SK-N-SH (cell line): ENCODE measurements around the gene GALNS. TPM values are rescaled to one million over a fixed set of nuclear protein-coding genes. Genes with fewer than 3 reads are reported as not detected.

Source experiments
- CTCF ChIA-PET: fragments of 300-600, 350-600 bp; formaldehyde crosslinking; extraction: SDS; loops from one replicate; lab custom pipeline; 2021; lab: Yijun Ruan, JAX
- POLR2A ChIA-PET: fragments of 350-600 bp; sonication (Branson Sonifier 250); formaldehyde crosslinking; extraction: SDS; loops from one replicate; lab custom pipeline; 2020; ENCODE audit warnings: antibody characterized with exemption, inconsistent platforms; lab: Yijun Ruan, JAX
- DNase-seq: peaks from one replicate; pipeline ENCODE4 v3.0.0; 2012
- H2AFZ ChIP-seq: fragments of 200-600 bp; sonication (generic); 2 replicates; pipeline ENCODE4 v1.8.1; 2016; ENCODE audit warnings: antibody characterized with exemption, mild to moderate bottlenecking, low read depth
- H3F3A ChIP-seq: fragments of 200-600 bp; sonication (generic); replicated peaks from 2 replicates; pipeline ENCODE3; 2016; ENCODE audit warnings: antibody characterized with exemption, mild to moderate bottlenecking; ENCODE audit not compliant: insufficient read depth
- H3K27ac ChIP-seq, 2 experiments: fragments of 200-500 bp in 1 of 2; fragments of 200-600 bp in 1 of 2; sonication (Bioruptor generic) in 1 of 2; sonication (generic), shearing (Covaris generic) in 1 of 2; 2 replicates each; pipeline versions ENCODE4 v1.5.1 to v1.6.1; 2014 to 2016; ENCODE audit warnings: low read depth in 2 of 2, inconsistent platforms in 1 of 2, low read length in 1 of 2, mild to moderate bottlenecking in 1 of 2, mixed read lengths in 1 of 2
- H3K27me3 ChIP-seq: fragments of 200-600 bp; sonication (generic), shearing (Covaris generic); 2 replicates; pipeline ENCODE4 v1.6.1; 2016; ENCODE audit warnings: mixed run types; ENCODE audit not compliant: insufficient read depth
- H3K36me3 ChIP-seq, 2 experiments: fragments of 200-500 bp in 1 of 2; fragments of 200-600 bp in 1 of 2; sonication (Bioruptor generic) in 1 of 2; sonication (generic) in 1 of 2; replicated peaks in 1 of 2; 2 replicates each; pipeline versions ENCODE3 to v1.5.1; 2014 to 2016; ENCODE audit warnings: low read length in 1 of 2, mild to moderate bottlenecking in 1 of 2; ENCODE audit not compliant: insufficient read depth in 2 of 2, control insufficient read depth in 1 of 2
- H3K4me1 ChIP-seq, 2 experiments: fragments of 200-500 bp in 1 of 2; fragments of 200-600 bp in 1 of 2; sonication (Bioruptor generic) in 1 of 2; sonication (generic), shearing (Covaris generic) in 1 of 2; 2 replicates each; pipeline versions ENCODE4 v1.5.1 to v1.6.1; 2014 to 2016; ENCODE audit warnings: low read depth in 1 of 2, low read length in 1 of 2, mixed run types in 1 of 2; ENCODE audit not compliant: insufficient read depth in 2 of 2, control insufficient read depth in 1 of 2
- H3K4me2 ChIP-seq: fragments of 200-600 bp; sonication (generic), shearing (Covaris generic); 2 replicates; pipeline ENCODE4 v1.6.1; 2017; ENCODE audit warnings: mixed run types
- H3K4me3 ChIP-seq, 2 experiments: fragments of 200-500 bp in 1 of 2; fragments of 200-600 bp in 1 of 2; sonication (Bioruptor generic) in 1 of 2; sonication (generic), shearing (Covaris generic) in 1 of 2; 2 replicates each; pipeline versions ENCODE4 v1.5.1 to v1.8.1; 2014 to 2016; ENCODE audit warnings: low read depth in 2 of 2, inconsistent platforms in 1 of 2, low read length in 1 of 2, mild to moderate bottlenecking in 1 of 2, mixed read lengths in 1 of 2, moderate library complexity in 1 of 2
- H3K79me2 ChIP-seq: fragments of 200-600 bp; sonication (generic); 2 replicates; pipeline ENCODE4 v1.8.1; 2017; ENCODE audit warnings: mild to moderate bottlenecking; ENCODE audit not compliant: insufficient read depth
- H3K9ac ChIP-seq: fragments of 200-600 bp; sonication (generic); 2 replicates; pipeline ENCODE4 v1.6.1; 2017; ENCODE audit warnings: mixed run types
- H3K9me2 ChIP-seq: fragments of 200-600 bp; sonication (generic); 2 replicates; pipeline ENCODE4 v1.6.1; 2017; ENCODE audit warnings: mixed run types
- H3K9me3 ChIP-seq: fragments of 200-600 bp; sonication (generic); 2 replicates; pipeline ENCODE4 v1.6.1; 2017; ENCODE audit warnings: mixed run types, mild to moderate bottlenecking, moderate library complexity
- H4K20me1 ChIP-seq: fragments of 200-600 bp; sonication (generic); 2 replicates; pipeline ENCODE4 v1.6.1; 2017; ENCODE audit warnings: mild to moderate bottlenecking, mixed run types; ENCODE audit not compliant: insufficient read depth
- CHD2 ChIP-seq: fragments of 150-350 bp; IDR thresholded peaks from 2 replicates; pipeline ENCODE4 v1.6.1; 2018; ENCODE audit warnings: low read length; ENCODE audit not compliant: partially characterized antibody
- ELF1 ChIP-seq: IDR thresholded peaks from 2 replicates; pipeline ENCODE4 v1.4.0; 2012
- EP300 ChIP-seq, 2 experiments: IDR thresholded peaks; 2 replicates each; pipeline versions ENCODE4 v1.4.0 to v1.6.1; 2012; ENCODE audit warnings: borderline replicate concordance in 1 of 2, low read depth in 1 of 2, low read length in 1 of 2
- EZH2phosphoT487 ChIP-seq: fragments of 200-600 bp; sonication (generic); IDR thresholded peaks from 2 replicates; pipeline ENCODE4 v1.6.1; 2017; ENCODE audit warnings: low read depth, mixed run types, mild to moderate bottlenecking, antibody characterized with exemption, moderate library complexity, borderline replicate concordance
- FOSL2 ChIP-seq: IDR thresholded peaks from 2 replicates; pipeline ENCODE4 v1.4.0; 2012; ENCODE audit warnings: low read depth, mild to moderate bottlenecking, moderate library complexity, borderline replicate concordance
- GATA2 ChIP-seq: sonication (generic); formaldehyde crosslinking; IDR thresholded peaks from 2 replicates; pipeline ENCODE4 v1.5.0; 2020; ENCODE audit warnings: mild to moderate bottlenecking, missing genetic modification reagents
- IRF3 ChIP-seq: fragments of 150-350 bp; IDR thresholded peaks from 2 replicates; pipeline ENCODE4 v1.6.1; 2016; ENCODE audit warnings: mild to moderate bottlenecking, low read depth, low read length
- JUND ChIP-seq: IDR thresholded peaks from 2 replicates; pipeline ENCODE4 v1.4.0; 2012
- MEF2A ChIP-seq: IDR thresholded peaks from 2 replicates; pipeline ENCODE4 v1.4.0; 2012; ENCODE audit warnings: low read depth, borderline replicate concordance
- NFIC ChIP-seq: IDR thresholded peaks from 2 replicates; pipeline ENCODE4 v1.4.0; 2012; ENCODE audit warnings: borderline replicate concordance
- NRF1 ChIP-seq: IDR thresholded peaks from 2 replicates; pipeline ENCODE4 v1.6.1; 2012; ENCODE audit warnings: low read depth, mild to moderate bottlenecking, low read length
- POLR2AphosphoS5 ChIP-seq: IDR thresholded peaks from 2 replicates; pipeline ENCODE4 v1.6.1; 2012; ENCODE audit warnings: low read depth, low read length
- RCOR1 ChIP-seq: fragments of 150-350 bp; IDR thresholded peaks from 2 replicates; pipeline ENCODE4 v1.6.1; 2017; ENCODE audit warnings: antibody characterized with exemption, low read length
- RFX5 ChIP-seq: IDR thresholded peaks from 2 replicates; pipeline ENCODE4 v1.6.1; 2012; ENCODE audit warnings: mild to moderate bottlenecking, improper control_type of control experiment, low read length
- SMC3 ChIP-seq: IDR thresholded peaks from 2 replicates; pipeline ENCODE4 v1.6.1; 2012; ENCODE audit warnings: low read depth, low read length, improper control_type of control experiment
- USF2 ChIP-seq: fragments of 150-350 bp; IDR thresholded peaks from 2 replicates; pipeline ENCODE4 v1.6.1; 2017; ENCODE audit warnings: antibody characterized with exemption, low read length, low read depth, borderline replicate concordance
- YY1 ChIP-seq: IDR thresholded peaks from 2 replicates; pipeline ENCODE4 v1.4.0; 2012; ENCODE audit warnings: low read depth, mild to moderate bottlenecking
- WGBS: methylation state at CpG from one replicate; pipeline ENCODE4 v1.1.6; 2017; ENCODE audit warnings: low lambda C conversion rate; 5-methylcytosine and 5-hydroxymethylcytosine counted together
- polyA plus RNA-seq, 3 experiments: library from polyadenylated mRNA; depleted of rRNA; stranded (reverse); fragments of >200 nt; gene quantifications; 2 replicates each; pipeline ENCODE4 v1.2.3, GENCODE V29; 2012
- TF ChIP-seq, protein P1 (sequence below): IDR thresholded peaks from 2 replicates; pipeline ENCODE4 v1.4.0; 2012; ENCODE audit warnings: low read depth

The GALNS gene
- polyA plus RNA-seq, 1 of the 3 experiments (the other 2 are of a cell fraction) = 16.5 TPM

- Histone ChIP-seq H3K4me1 (peaks cover 26 to 48% of the 10 kb centered on the region in 2 experiments; a peak in 3 of 4 replicates), H3K36me3 (no peaks in the 10 kb centered on the region)
- POLR2A ChIA-PET = no interaction called here
Measured at GRCh38 chr16:88773812-88774291, 82.9 kb downstream of the GALNS start.

DNA sequence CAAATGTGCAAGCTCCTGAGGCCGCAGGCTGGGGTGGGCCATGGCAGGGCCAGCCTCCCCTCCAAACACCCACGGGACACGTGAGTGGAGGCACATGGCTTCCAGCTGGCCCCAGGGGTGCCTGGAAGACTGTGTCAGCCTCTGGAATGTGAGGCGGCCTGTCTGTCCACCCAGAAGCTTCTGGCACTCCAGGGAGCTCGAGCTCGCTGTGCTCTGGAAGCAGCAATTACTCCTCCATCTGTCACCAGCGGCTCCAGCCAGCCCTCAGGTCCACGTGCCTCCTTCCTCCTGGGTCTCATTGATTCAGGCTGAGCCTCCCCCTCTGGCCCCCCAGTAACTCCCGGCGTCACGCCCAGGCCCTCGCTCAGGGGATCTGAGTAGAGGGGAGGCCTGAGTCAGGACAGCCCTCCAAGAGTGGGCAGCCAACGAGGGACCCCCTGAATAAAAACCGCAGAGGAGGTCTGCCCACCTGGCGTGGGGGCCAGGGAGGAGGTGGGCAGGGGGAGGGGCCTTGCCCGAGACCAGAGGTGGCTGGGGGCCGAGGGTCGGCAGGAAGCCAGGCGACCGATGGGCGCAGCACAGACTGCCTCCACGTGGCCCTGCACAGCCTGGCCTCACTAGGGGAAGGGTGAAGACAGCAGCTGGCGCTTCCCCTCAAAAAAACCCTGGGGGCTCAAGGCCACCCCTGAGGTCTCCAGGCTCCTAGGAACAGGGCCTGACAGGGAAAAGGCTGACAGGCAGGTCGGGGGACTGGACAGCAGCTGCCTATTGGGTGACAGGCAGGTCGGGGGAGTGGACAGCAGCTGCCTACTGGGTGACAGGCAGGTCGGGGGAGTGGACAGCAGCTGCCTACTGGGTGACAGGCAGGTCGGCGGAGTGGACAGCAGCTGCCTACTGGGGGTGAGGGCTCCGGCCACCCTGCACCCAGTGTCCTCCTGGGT is 83.6 kb downstream of the GALNS start:
- Histone ChIP-seq H3K36me3 (no peaks in the 10 kb centered on the region), H3K4me3 (no peak overlapping the region), H3K27ac (peak overlapping the region; percentile 31 to 64; a peak in 3 of 4 replicates), H3K9me2 (no peaks in the 10 kb centered on the region), H3F3A (peaks cover 34% of the 10 kb centered on the region), H4K20me1 (peaks cover 94% of the 10 kb centered on the region), H3K9ac (no peak overlapping the region), H3K4me2 (peak overlapping the region; percentile 76), H2AFZ (no peak overlapping the region), H3K79me2 (peaks cover 94% of the 10 kb centered on the region), H3K4me1 (peaks cover 28 to 55% of the 10 kb centered on the region in 2 experiments; a peak in 3 of 4 replicates), H3K27me3 (no peaks in the 10 kb centered on the region), H3K9me3 (no peaks in the 10 kb centered on the region)
- ChIA-PET POLR2A (no interaction called here), CTCF (interaction anchor here (0.9 to 30.9 kb wide), 8 partner anchors 8 to 443 kb away, joined by 3 to 540 read pairs (median 4); no protein-coding TSS in a partner anchor)
- DNase-seq = no peak
- WGBS = 66% methylated on average over 18 of the region's 29 CpGs
- TF ChIP-seq YY1 (peak; percentile 45; the same call in 1 of the 2 replicates), EP300 (IDR thresholded peaks at IDR 0.05; ENCODE audit: borderline replicate concordance in 1 of 2, low read depth in 1 of 2, low read length in 1 of 2) (peak; percentile 16 to 82; a peak in 3 of 4 replicates), MEF2A (no peak), GATA2 (no peak), USF2 (no peak), IRF3 (no peak), EZH2phosphoT487 (no peak), NRF1 (no peak), RCOR1 (no peak), FOSL2 (peak; percentile 43; the same call in 1 of the 2 replicates), JUND (peak; percentile 64), NFIC (peak; percentile 63), CHD2 (no peak), POLR2AphosphoS5 (peak; percentile 52; the same call in 1 of the 2 replicates), RFX5 (no peak), SMC3 (no peak), ELF1 (no peak)
- TF ChIP-seq, protein P1, sequence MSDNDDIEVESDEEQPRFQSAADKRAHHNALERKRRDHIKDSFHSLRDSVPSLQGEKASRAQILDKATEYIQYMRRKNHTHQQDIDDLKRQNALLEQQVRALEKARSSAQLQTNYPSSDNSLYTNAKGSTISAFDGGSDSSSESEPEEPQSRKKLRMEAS = peak; percentile 99

More at GRCh38 chr16:88773812-88774291, 82.9 kb downstream of the GALNS start:
- Histone ChIP-seq H3K9me2 (no peaks in the 10 kb centered on the region), H3K27ac (peak overlapping the region in 1 of 2 experiments; percentile 35; a peak in 1 of 4 replicates), H4K20me1 (peaks cover 94% of the 10 kb centered on the region), H3K79me2 (peaks cover 94% of the 10 kb centered on the region), H3K27me3 (no peaks in the 10 kb centered on the region), H3K9ac (no peak overlapping the region), H3K4me2 (peak overlapping the region; percentile 76), H3K4me3 (no peak overlapping the region), H3F3A (peaks cover 34% of the 10 kb centered on the region), H3K9me3 (no peaks in the 10 kb centered on the region), H2AFZ (no peak overlapping the region)
- 77% methylated on average over 5 of the region's 12 CpGs for WGBS
- DNase-seq = no peak
- TF ChIP-seq IRF3 (no peak), NRF1 (no peak)
- CTCF ChIA-PET = interaction anchor here (0.9 to 30.9 kb wide), 7 partner anchors 9 to 442 kb away, joined by 3 to 540 read pairs (median 4); no protein-coding TSS in a partner anchor
